HG03025 (cell line): ENCODE data around the gene LMNTD2.

Source experiments
- ATAC-seq: cut with Tn5 transposase; IDR thresholded peaks from one replicate; pipeline ENCODE4 v1.9.1; 2021; ENCODE audit warnings: mild to moderate bottlenecking, moderate library complexity; ENCODE audit not compliant: unreplicated experiment, low FRiP score

Gene LMNTD2

DNA sequence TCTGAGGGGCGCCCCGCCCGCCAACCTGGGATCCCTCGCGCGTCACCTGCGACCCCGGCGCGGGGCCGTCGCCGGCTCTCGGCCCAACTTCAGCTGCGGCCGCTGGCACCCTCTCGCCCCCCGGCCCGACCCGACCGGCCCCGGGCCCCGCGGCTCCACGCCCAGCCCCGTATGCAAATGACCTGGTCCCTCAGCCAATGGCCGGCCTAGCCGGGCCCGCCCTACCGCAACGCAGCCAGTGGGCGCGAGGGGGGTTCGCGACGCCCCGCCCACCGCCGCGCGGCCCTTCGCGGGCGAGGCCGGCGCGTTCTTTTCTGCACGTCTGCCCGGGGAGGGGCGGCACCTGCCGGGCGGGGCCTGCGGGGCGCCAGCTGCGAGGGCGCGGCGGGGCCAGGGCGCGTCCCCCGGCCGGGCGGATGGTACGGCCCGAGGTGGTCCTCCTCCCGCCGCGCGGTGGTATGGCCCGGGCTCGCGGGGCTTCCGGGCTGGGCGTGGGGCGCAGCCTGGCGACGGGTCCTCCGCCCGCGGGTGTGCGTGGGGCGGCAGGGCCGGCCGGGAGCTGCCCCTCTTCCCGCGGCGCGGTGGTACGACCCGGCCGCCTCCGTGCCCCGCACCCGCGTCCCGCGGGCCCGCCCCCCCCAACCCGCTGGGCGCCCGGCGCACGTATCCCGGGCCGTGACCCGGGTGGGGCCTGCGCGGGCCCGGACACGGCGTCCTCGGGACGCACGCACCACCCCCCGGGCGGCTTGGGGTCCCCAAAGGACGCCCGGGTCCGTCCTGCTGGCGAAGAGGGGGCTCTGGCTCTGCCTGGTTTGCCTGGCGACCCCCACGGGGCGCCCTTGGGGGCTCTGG, 8.0 kb upstream of the LMNTD2 start:
- ATAC-seq, result peak; percentile 78

DNA sequence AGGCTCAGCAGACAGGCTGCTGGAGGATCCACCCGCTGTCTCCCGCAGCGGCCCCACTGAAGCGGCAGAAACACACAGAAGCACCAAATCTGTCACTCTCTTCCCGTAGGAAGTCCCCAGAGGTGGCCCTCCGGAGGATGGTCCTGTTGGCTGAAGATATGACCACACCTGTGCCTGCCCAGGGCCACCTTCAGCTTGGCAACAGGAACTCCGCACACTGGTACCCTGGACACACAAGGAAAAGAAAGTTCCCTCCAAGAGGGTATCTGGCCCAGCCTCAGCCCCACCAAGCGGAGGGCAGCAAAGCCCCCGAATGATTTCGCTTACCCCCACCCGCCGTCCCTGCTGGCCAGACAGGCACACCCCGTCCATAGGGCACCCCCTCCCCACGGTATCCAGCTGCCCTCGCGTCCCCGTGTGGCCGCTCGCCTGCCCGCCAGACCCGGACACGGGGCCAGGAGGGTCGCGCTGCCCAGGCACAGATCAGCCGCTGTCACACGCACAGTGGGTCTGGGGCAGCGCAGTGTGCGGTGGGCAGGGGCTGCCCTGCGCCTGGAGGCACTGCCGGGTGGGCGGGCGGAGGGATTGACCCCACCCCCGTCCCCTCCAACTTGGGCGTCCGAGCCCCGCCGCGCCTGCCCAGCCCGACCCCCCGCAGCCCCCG, 7.2 kb upstream of the LMNTD2 start:
- ATAC-seq, result no peak

DNA sequence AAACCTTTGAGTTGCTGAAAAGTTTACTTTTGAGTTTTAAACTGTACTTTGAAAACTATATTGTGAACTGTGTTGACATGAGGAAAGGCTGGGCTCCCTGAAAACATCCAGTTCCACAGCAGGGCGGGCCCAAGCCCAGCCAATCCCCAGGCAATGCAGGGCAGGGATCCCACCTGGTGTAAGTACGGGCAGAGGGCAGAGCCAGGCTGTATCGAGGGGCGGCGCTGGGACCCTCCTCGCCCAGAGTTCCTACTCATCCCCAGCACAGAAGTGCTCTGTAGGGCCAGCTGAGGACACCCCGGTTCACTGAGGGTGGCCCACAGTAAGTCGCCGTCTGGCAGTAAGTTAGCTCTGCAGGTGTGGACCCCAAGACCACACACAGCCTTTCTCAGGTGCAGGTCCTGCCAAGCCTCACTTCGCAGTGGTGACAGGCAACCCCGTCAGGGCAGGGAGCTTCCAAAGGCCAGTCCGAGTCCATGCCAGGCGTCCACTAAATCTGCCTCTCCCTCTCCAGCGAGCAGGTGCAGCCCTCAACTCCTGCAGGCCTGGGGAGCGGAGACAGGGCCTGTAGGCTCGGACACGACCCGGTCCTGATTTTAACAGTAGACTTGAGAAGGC, 6.6 kb upstream of the LMNTD2 start:
- ATAC-seq, result no peak

DNA sequence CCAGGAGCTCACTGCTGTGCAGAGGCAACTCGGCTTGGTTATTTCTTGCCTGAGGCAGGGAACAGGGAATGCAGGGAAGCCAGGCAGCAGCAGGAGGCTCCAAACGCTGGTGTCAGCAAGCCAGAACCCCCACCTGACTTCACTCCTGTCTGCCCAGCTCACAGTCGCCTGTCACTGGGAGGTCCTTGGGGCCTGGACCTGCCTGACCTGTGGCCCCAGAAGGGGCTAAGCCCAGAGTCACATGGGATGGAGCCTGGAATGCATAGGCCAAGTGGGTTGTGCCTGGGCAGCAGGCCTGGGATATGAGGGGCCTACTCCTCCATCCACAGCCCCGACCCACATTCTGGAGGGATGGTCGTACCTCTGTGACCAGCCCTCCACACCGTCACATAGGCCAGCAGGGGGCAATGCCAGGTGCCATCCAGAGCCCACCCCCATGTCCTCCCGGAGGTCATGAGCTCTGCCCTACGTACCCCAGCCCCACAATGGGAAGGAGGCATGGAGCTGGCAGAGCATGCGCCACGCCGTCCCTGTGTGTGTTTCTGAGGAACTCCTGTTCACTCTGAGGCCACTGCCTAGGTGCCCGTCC, 5.5 kb upstream of the LMNTD2 start:
- no peak for ATAC-seq

DNA sequence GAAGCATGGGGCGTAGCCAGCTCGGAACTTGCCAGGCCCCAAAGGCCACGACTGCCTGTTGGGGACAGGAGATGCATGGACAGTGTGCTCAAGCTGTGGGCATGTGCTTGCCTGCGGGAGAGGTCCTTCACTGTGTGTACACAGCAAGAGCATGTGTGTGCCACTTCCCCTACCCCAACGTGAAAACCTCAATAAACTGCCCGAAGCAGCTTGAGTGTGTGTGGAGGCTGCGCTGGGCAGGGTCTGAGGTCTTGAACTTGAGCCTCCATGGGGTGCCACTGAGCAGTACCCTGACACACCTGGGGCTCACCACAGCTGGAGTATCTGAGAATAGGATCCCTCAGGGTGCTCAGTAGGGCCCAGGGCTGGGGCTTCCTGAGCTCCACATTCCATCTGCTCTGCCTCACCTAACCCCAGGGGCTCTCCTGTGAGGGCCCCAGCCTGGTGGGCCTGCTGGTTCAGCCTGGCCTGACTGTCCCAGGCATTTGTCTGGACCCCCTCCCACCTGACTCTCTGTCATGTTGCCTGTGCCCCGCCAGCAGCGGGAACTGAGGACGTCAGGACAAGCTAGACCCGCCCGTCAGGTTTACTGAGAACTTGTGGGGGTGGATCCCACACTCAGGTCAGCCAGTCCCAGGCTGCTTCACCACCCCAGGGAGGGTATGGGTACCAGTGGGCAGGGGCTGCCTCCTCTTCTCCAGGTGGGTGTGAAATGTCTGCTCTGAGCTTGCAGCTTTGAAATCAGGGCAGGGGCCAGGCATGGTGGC, 3.5 kb upstream of the LMNTD2 start:
- ATAC-seq, result no peak

DNA sequence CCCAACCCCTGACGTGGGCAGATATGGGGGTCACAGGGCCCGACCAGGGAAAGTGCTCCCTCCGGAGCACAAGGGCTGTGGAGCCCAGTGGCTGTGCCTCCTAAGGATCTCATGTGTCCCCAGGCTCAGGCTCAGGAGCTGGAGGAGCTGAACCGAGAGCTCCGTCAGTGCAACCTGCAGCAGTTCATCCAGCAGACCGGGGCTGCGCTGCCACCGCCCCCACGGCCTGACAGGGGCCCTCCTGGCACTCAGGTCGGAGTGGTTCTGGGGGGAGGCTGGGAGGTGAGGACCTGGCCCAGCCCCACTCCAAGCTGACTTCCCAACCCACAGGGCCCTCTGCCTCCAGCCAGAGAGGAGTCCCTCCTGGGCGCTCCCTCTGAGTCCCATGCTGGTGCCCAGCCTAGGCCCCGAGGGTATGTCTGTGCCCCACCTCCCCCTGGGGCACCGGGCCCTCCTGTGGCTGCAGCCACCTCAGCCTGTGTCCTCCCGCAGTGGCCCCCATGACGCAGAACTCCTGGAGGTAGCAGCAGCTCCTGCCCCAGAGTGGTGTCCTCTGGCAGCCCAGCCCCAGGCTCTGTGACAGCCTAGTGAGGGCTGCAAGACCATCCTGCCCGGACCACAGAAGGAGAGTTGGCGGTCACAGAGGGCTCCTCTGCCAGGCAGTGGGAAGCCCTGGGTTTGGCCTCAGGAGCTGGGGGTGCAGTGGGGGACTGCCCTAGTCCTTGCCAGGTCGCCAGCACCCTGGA, 2.7 kb upstream of the LMNTD2 start:
- no peak for ATAC-seq

DNA sequence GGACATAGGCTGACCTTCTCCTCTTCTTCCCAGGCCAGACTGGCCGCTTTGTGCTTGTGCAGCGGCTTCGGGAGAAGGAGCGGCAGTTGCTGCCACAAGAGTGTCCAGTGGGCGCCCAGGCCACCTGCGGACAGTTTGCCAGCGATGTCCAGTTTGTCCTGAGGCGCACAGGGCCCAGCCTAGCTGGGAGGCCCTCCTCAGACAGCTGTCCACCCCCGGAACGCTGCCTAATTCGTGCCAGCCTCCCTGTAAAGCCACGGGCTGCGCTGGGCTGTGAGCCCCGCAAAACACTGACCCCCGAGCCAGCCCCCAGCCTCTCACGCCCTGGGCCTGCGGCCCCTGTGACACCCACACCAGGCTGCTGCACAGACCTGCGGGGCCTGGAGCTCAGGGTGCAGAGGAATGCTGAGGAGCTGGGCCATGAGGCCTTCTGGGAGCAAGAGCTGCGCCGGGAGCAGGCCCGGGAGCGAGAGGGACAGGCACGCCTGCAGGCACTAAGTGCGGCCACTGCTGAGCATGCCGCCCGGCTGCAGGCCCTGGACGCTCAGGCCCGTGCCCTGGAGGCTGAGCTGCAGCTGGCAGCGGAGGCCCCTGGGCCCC, 1.6 kb upstream of the LMNTD2 start:
- ATAC-seq, result no peak

DNA sequence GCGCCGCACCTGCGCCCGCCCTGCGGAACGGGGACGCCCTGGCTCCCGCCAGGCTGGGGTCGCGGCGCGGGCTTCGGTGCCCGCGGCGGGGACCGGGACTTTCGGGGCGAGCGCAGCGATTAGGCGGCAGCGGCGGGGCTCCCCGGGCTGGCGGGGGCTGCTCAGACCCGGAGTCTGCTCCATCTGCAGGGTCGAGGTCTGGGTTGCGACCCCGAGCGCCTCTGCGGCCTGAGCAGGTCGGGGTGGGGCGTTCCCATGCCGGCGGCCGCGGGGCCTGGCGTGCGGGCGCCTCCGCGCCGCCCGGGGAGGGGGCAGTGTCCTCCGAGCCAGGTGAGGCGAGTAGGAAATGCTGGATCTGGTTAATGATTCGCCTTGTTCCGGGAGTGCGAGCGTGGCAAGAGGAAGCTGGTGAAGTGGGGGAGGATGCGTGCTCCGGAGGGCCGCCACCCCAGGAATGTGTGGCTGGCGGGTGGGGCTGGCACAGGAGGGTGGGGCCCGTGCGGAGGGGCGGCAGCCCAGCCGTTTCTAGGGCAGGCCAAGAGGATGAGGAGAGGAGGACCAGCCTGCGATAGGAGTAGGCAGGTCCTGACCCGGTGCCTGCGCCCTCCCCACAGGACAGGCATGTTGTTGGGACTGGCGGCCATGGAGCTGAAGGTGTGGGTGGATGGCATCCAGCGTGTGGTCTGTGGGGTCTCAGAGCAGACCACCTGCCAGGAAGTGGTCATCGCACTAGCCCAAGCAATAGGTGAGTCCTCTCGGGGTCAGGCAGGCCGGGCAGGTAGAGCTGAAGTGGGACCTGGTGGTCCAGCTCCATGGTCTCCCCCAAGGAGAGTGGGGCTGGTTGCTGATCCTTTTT, 838 bp upstream of the LMNTD2 start:
- ATAC-seq, result peak; percentile 27

DNA sequence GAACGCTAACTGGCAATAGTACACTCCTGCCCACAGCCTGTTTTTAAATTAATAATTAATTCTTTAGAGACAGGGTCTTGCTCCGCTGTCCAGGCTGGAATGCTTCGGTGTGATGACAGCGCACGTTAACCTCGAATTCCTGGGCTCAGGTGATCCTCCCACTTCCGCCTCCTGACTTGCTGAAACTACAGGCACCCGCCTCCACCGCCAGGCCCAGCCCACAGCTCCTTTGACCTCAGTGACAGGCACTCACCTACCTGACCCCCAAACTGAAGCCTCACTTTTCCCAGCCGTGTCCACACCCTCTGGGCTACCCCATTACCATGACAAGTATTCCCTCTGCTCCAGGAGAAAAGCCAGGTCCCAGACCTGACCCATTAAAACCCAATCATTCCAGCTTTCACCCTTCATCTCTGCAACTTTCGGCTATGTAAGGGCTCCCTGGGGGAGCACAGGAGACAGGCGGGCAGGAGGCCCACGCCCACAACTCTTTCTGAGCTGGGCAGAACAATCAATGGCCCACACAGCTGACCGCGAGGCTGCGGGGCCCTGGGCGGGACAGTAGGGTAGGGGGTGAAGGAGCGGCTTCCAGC, 730 bp downstream of the LMNTD2 start:
- ATAC-seq, result no peak

DNA sequence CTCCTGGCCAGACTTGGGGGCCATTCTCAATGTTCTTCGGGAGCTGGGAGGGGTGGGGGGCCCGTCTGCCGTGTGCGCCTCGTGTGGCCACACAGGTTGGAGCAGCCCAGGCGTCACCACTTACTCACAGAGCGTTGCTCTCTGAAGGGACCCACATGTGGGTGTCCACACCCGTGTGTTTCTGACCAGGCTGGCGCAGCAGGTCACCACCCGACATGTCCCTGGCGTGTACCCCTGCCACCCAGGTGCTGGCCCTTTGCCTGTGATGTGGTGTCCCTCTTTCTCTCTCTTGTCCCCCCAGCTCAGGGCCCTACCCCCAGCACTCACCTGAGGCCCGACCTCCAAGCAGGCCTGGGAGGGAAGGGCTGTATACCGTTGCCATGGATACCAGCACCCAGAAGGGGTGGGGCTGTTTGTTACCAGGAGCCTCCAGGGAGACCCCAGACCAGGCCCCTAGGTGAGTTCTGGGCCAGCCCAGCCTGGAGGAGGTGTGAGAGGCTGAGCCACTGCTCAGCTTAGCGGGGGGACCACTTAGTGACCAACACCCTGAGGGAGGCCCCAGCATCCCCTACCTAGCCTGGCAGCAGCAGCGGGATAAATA, 1.4 kb downstream of the LMNTD2 start:
- no peak for ATAC-seq

DNA sequence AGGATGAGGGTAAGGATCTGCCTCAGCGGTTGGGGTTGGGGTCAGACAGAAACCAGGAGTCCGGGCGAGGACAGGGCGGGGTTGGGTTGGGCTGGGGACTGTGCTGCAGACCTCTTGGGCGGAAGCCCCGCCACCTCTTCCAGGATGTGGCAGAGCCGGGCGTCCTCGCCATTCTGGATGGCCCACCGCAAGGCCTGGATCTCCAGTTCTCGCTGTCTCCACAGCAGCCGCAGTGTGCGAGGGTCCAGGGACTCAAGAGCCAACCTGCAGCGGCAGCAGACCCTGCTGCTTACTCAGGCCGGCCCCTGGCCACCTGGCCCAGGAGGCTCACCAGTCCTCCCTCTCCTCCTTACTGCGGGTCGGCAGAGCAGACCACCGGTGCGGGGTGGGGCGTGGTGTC, 2.0 kb downstream of the LMNTD2 start:
- ATAC-seq, result no peak

DNA sequence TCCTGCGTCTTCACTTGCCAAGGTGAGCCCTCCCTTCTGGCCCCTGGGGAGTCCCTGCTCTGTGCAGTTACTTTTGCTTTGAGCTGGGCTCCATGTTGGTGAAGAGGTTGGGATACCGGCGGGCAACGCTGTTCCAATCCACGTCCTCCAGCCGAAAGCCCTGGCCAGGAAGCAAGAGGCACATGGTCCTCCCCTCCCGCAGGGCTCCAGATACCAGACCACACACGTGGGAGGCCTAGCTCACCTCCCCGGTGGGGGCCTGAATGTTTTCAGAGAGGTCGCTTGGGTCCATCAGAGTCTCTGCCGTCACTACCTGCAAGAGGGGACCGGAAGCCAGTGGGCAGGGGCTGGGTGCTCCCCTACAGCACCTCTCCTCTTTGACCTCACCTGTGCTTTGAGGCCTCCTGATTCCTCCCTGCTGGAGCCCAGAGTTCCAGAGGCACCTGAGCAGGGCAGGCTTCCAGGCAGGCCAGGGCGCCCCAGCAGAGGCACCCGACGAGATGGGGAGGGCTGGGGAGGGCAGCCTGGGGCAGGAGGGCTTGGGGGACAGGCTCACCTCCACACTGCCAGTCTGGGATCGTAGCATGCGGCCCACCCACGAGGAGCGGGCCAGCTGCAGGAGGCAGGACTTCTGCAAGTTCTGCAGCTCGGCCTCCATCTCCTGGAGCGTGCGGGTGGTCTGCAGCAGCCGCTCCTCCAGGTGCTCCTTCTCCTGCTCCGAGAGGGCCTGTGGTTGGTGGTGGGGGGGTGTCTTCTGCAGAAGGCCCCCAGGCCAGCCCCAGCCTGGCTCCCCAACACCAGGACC, 3.0 kb downstream of the LMNTD2 start:
- no peak for ATAC-seq

DNA sequence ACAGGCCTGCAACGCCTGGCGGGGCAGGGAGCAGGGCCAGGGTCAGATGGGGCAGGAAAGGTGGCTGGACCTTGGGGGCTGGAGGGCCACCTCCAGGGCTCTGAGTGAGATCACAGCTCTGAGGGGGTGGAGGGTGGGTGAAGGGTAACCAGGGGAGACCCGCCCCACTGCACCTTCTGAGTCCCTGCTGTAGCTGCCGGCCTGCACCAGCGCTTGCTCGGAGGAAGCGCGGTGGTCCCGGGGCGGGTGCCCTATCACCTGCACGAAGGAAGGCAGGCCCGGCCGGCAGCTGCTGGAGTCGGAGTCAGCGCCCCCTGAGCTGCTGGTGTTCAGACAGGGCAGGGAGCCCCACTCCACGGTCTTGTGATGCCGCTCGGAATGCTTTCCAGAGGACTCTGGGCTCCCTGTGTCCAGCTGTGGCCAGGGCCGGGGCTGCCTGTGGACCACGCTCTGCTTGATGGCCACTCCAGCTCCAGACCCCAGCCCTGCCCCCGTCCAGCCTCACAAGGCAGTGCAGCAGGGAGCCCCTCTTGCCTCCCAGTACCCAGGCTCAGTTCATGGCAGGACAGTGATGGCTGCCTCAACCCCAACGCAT, 3.8 kb downstream of the LMNTD2 start:
- ATAC-seq, result no peak

DNA sequence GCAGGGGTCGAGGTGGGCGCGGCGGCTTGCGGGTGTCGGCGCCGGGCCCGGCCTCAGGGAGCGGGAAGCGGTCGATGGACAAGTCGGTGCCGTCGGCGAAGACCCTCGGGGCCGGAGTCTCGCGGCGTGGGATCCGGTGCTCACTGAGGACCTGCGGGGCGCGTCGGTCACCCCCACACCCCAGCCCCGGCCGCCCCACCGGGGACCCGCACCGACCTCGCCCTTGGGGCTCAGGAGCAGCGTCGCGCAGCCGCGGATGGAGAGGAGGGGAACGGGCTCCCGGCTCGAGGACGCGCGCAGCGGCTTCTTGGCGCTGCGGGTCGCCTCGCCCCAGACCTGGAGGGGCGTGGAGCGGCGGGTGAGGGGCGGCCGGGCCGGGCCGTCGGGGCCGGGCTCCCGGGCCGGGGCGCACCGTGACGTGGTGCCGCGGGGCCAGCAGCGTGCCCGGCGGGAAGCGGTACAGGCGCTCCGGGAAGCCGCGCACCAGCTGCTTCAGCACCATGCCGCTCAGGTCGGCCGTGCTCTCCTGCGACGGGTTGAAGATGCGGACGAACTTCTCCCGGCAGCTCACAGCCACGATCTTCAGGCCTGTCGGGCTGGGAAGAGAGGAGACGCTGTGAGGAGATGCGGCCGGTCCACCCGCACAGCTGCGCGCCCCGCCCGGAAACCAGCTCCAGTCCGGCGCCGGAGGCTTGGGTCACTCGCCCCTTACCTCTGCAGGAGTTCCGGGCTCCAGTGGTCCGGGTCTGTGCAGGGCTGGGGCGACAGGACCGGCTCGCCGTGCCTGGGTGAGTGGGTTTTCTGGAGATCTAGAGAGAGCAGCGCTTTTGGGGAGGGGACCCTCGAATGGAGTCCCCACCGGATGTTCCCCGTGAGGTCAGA, 4.5 kb downstream of the LMNTD2 start:
- ATAC-seq, result no peak

DNA sequence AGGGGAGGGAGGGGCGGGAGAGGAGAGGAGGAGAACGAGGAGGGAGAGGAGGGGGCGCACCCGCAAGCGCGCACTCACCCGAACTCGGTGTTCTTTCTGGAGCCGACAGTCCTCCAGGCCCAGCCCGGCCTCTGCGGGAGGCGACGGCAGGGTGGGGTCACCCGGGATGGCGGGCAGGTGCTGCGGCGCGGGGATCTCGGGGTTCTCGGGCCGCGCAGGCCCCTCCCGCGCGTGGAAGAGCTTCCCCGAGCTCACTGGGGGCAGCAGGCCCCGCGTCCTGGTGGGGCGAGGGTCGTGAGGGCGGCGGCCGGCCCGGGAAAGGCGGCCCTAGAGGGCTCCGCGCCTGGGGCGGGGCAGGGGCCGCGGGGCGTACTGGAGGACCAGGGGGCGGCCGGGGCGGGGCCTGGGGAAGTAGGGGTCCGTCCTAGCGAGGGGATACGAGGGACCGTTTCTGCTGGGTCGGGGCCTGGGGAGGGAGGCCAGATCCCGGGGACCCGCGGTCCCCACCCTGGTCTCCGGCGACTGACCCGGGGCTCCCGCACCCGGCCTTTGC, 5.2 kb downstream of the LMNTD2 start:
- no peak for ATAC-seq
